ENCODE results near the gene ANKRD11. TPM values are rescaled to one million over a fixed set of nuclear protein-coding genes. Genes with fewer than 3 reads are reported as not detected.

The ANKRD11 gene
- 85.2 and 101 TPM in 2 replicates for total RNA-seq

DNA sequence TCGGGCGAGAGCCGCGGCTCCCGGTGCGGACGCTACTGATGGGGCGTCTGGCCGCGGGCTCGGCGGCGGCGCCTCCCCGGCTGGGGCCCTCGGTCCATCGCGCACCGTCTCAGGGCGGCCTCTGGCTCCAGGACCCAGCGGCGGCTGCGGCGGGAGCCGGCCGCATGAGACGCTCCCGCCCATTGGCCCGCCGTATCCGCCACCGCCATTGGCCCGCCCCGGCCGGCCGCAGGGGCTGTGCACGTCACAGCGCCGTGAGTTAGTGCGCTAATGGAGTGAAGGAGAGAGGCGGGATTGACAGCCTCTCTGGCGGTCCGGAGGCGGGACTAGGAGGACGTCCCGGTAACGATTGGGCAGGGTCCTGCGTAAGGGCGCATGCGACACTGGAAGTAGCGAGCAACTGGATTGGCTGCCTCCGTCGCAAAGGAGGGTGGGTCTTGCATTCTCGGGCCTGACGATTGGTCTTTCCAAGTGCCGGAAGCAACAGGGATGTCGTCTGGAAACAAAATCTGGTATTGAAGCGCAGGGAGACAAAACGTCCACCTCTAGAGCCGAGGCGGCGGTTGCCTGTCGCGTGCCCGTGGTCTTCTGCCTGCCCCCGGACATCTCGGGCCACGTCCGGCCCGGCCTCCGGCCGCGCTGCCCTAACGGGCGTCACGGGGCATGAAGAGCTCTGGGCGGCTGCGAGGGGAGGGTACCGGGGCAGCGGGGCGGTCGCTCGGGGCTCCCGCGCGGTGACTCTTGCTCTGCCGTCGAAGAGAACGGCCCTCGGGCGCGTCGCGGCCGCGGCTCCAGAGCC is at the start of gene ANKRD11:
Gene ANKRD11, minus strand, starts transcription at position 123 of the 799 bp plus-strand sequence. CDS start 173,542 bp downstream, outside the sequence.

DNA sequence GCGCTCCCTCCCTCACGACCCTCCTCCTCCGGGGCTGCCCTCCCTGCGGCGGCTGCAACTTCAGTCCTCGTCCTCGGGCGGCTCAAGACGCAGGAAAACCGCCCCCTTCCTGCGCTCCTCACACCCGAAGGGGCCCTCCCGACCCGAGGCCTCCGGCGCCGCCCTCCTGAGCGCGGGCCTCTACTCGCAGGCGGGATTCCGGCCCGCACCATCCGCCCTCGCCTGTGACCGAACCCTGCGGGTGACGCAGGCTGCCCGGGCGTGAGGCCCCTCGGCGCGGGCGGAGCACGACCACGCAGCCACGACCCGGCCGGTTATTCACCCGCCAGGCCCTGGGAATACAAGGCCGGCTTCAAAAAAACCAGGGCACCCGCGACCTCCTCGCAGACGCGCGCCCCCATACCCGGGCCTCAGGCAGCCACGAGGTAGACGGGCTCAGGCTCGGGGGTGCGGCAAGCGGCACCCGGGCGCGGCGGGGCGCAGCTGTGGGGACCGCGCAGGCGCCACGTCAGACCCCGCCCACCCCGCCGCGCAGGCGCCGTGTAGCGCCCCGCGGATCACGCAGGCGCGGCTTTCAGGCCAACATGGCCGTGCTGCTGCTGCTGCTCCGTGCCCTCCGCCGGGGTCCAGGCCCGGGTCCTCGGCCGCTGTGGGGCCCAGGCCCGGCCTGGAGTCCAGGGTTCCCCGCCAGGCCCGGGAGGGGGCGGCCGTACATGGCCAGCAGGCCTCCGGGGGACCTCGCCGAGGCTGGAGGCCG is 17.7 kb upstream of the ANKRD11 start, which contains the start of gene SPG7:
Gene SPG7, plus strand, starts transcription at position 570 of the 757 bp plus-strand sequence. Its CDS starts 15 bp downstream, at position 585.

Small RNA genes lying within 50 kb of the gene (small RNA-seq; reads per million reads assigned to genes)
- gene RNU6-430P = not detected

Other genes starting within 250 kb of the ANKRD11 start
- 132 and 146 TPM in 2 replicates for gene SPG7, start 17.8 kb upstream of the ANKRD11 start, total RNA-seq
- gene RPL13, start 70.1 kb upstream of the ANKRD11 start, total RNA-seq = 1,994 and 2,507 TPM in 2 replicates
- gene CPNE7, start 85.2 kb upstream of the ANKRD11 start, total RNA-seq = 3.2 and 5.0 TPM in 2 replicates
- not detected in 2 replicates for gene DPEP1, start 123.1 kb upstream of the ANKRD11 start, total RNA-seq
- gene CHMP1A, start 167.1 kb upstream of the ANKRD11 start, total RNA-seq = 86.7 and 114 TPM in 2 replicates
- 2.6 and 3.1 TPM in 2 replicates for gene SPATA33, start 167.3 kb upstream of the ANKRD11 start, total RNA-seq
- gene CDK10, start 196.1 kb upstream of the ANKRD11 start, total RNA-seq = 35.1 and 35.5 TPM in 2 replicates
- 11.7 and 14.6 TPM in 2 replicates for gene SPATA2L, start 211.1 kb upstream of the ANKRD11 start, total RNA-seq
- gene VPS9D1, start 230.3 kb upstream of the ANKRD11 start, total RNA-seq = 18.5 and 19.8 TPM in 2 replicates
- 13.8 and 18.5 TPM in 2 replicates for gene ZNF276, start 231.0 kb upstream of the ANKRD11 start, total RNA-seq

Measured in hair follicle dermal papilla cell (primary cell).